Renal pelvis (tissue), 4 donors: ENCODE results near the gene STRA6. TPM values are rescaled to one million over a fixed set of nuclear protein-coding genes. Genes with fewer than 3 reads are reported as not detected.

Source experiments
- DNase-seq: peaks from one replicate; pipeline ENCODE4 v3.0.0-alpha.2; 2013
- polyA plus RNA-seq, 3 donors: library from polyadenylated mRNA; unstranded; fragments of 120-200 nt; gene quantifications; one replicate each; pipeline ENCODE4 v1.2.1, GENCODE V29; 2013; ENCODE audit not compliant: insufficient read length in 3 of 3

STRA6 gene
- polyA plus RNA-seq, 3 donors: 27.0 to 39.6 (median 35.0) TPM

DNA sequence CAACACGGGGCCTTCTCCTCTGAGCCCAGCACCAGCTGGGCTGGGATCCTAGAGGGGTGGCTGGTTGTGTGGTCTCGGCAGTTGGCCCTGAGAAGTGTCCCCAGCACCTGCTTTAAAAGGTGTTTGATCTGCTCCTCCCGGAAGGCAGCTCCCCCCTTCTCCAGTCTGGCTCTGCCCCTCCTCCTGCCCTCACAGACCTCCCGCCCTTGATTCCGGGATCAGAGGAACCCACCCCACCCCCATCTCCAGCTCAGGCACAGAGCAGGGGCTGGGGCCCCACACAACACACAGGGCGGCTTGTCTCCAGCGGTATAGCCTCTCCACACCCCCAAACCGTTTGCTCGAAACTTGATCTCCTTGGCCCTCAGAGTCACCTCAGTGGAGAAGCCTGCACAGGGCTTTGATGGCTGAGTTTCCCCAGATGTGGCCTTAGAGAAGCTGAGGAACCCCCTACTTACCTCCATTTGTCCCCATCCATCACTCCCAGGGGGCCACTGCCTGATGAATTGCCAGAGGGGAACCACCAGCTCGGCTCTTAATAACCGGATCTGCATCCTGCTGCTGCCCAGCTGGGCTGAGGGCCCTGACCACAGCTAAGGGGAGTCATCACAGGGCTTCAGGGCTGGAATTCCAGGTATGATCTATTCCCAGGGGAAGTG is 6.4 kb upstream of the STRA6 start:
- DNase-seq: no peak

DNA sequence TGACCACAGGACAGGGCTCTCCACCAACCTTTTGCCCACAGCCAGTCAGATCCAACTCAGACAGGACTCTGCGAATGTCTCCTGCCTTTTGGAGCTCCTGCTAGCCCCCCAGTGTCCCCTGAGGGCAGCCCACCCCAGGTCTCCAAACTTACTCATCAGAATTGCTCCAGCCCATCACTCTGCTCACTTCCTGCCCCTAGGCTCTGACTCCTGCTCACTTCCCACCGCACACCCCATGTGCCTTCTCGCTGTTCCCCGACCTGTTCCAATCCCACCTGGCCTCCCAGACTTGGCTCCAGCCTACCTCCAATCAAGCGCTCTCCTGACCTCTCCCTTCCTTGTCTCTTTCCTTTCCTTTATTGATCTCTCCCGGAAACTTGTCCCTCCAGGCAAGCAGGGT is 5.9 kb upstream of the STRA6 start:
- DNase-seq: no peak

DNA sequence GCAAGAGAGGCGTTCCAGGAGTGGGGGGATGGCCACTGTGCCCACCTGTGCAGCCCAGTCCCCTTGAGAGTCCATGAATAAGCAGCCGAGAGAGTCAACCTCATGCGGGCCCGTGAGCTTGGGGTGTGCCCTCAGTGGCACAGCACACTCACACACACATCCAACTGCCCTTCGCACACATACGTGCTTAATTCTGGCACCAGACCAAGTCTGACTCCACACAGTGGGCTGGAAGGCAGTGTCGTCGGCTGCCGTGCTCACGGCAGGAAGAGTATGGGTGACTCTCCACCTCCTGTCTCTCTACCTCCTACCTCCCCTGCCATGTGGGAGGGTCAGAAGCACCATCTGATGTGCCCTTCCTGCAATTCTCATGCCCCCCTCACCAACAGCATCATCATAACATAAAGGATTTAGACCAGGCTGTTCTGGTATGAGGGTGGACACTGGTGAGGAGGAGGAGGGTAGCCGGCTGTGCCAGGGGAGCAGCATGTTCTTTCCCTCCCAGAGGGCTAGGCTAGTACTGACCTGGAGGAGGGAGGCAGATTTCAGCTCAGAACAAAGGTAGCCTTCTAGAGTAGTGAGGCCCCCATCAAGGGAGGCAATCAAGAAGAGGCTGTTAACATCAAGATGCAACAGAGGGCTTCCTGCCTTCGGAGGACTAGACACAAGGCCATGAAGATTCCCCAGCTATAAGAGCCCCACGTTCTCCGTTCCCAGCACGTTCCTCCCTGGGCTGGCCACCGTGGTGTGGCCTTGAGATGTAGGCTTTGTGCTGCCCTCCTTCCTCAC is 5.3 kb upstream of the STRA6 start:
- no peak for DNase-seq

DNA sequence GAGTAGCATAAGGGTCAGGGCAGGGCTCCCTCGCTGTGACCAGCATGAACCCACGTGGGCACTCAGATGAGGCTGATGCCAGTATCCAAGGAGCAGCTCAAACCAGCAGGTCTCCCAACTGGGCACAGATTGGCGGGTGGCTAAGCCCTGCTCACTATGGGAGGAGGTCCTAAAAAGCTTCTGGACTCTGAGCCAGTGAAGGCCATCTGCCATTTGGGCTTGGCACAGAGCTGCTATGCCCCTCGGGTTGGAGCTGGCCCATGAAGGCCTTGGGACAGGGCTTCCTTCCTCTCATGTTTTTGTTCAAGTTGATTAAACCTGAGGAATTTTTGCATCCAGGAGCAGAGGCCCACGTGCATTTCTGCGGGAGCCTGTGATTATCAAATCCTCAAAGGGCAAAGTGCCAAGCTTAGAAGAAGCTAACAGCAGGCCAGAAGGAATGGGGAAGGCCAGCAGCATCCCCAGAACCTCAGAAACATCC is 4.3 kb upstream of the STRA6 start:
- no peak for DNase-seq

DNA sequence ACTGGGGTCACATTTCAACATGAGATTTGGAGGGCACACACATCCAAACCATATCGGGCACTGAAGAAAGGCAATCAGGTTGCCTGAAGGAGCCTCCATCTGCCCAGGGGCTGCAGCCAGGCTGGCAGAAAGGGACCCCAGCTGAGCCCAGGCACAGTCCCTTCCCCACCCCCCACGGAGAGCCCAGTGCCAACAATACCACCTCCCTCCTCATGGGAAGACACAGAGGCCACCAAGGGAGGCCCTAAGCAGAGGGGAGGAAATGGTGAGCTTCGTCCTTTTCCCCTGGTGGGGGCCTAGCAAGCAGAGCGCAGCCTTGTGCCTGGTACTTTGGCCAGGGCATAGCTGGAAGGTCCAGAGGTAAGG is 3.0 kb upstream of the STRA6 start:
- no peak for DNase-seq

DNA sequence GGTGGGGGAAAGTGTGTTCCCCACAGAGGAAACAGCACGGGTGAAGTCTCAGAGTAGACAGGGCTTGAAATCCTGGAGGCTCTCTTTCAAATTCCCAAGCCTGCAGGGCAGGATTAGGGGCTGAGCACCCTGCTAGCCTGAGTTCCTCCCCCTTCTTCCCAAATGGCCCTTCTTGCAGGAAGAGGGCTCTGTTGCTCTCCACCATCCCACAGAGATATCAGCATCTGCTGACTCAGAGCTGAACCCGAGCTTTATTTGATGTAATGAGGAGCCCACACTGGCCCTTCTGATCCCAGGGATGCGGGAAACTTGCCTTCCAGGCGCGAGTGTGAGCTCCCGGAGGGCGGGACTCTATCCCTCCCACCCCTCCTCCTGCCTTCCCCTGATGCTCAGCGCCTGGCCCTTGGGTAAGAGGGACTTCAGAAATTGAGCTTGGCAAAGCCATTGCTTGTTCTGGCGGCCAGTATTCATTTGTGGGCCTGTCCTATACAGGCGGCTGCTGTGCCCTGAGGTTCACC is 1.4 kb upstream of the STRA6 start:
- no peak for DNase-seq

DNA sequence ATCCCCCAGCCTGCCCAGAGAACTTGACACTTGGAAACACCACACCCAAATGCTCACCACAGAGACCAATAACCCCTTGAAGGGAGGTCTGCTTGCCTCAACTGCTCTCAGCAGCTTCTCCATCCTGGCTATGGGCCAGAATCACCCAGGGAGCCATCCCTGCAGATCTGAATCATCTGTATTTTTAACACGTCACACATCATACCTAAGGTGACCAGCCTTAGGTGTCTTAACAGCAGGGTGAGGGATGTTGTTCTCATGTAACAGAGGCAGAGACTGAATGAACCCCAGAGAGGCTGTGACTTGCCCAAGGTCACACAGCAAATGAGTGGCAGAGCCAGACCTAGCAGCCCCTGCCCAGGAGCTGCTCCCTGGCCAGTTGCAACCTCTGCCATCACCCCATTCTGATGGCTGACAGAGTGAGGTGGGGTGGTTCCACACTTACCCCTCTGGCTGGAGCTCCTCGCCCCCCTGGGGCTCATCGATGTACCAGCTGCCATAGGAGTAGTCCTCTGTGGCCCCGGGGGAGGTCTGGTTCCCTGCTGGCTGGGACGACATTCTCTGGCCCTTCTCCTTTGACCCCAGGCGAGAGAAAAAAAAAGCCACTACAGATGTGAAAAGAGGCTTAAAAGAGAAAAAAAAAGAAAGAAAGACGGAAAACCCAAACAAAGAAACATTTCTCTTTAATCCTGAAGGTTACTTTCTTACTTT is 722 bp downstream of the STRA6 start:
- DNase-seq: no peak

DNA sequence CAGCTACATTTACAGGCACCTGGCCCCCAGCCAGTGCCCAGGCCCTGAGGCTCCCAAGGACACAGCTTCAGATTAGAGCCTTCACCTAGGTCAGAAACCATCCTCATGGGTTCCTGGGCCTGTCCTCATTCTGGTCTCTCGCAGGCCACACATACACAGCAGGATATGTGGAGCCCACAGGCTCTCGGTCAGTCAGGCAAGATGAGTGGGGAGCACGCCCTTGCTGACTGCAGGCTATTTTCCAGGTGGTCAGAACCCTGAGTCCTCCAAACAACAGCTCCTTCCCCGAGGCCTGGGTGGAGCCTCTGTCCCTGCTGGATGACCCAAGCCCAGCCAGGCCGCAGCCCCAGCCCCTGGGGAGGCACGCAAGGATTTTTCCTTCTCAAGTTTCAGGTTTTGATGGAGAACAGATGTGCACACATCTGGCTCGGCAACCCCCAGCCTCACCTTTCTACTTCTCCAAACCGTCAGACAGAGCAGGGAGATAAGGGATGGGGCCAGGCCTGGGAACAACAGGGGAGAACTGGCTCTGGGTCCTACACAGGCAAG is 1.6 kb downstream of the STRA6 start:
- DNase-seq: no peak

DNA sequence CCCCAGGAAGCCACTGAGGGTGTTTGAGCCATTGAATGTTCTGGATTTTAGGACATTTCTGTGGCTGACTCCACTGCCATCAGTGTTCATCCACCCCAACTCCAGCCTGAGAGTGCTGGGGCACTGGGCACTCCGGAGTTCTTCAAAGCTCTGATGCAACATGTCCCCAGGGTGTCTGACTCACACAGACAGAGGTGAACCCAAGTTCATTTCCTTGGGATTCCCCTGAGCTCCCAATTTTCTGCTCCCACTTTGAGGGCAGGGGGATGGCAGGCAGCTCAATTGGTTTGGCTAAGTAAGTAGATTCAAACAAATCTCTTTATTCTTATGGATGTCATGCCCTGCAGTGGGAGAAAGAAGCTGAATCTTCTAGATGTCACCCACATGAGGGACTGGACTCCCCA is 2.2 kb downstream of the STRA6 start:
- DNase-seq: no peak

DNA sequence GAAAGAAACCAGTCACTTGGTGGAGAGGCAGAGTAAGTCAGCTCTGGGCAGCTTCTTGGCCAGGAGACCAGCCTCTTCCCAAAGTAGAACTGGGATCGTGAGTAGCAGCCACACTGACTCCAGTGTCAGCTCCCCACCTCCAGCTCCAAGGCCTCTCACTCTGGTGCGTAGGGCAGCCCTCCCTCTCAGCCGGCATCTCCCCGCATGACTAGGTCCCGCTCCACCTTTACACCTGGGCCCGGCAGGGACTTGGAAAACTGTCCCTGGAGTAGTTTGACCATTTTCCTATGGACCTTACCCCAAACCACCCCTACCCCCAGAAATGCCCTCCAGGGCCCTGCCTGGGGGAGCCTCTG is 3.3 kb downstream of the STRA6 start:
- DNase-seq: no peak

DNA sequence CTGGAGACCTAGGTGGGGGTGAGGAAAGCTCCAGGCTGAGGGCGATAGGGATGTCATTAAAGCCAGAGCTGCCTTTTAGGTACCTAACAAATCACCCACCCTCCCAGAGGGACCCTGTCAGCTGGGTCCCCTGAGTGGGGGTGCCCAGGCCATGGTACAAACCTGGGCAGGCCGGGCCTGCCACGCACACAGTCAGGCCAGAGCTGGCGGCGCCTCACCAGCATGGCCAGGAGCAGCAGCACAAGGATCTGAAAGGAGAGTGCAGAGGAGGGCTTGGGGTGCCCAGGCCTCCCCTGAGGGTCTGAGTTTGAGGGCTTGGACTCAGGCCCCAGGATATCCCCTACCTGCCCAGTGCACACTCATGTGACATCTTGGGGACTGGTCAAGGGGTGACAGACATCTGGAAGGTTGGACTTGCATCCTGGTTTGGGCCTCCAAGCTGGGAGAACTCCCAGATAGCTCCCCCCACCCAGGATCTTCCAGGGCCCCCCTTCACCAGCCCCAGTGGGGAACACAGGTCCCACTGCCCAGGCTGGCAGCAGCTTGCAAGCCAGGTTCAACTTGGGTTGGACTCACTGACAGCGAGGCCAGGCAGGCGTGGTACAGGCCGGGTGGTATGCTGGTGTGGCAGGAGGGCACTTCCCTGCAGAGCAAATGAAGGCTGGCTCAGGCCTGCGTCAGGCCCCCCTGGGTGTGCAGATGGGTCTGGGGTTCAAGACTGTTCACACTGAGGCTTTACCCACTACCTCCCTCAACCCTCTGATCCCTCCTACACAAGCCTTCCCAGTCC is 5.2 kb downstream of the STRA6 start:
- DNase-seq: no peak

DNA sequence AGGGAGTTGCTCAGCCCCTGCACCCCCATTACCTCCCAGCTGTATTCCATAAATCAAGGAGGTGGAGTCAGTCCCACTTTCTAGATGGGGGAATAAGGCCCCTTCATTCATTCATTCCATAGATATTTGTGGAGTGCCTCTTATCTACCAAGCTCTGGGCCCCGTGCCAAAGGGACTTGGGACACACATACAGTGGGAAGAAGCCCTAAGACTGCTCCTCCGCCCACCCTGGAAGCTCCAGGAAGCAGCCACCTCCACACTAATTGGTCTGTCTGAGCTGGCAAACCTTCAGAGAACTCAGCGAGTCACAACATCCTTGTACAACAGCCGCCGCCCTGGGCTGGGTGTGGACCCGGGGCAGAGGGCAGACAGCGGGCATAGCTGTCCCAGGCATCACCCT is 6.4 kb downstream of the STRA6 start:
- no peak for DNase-seq

DNA sequence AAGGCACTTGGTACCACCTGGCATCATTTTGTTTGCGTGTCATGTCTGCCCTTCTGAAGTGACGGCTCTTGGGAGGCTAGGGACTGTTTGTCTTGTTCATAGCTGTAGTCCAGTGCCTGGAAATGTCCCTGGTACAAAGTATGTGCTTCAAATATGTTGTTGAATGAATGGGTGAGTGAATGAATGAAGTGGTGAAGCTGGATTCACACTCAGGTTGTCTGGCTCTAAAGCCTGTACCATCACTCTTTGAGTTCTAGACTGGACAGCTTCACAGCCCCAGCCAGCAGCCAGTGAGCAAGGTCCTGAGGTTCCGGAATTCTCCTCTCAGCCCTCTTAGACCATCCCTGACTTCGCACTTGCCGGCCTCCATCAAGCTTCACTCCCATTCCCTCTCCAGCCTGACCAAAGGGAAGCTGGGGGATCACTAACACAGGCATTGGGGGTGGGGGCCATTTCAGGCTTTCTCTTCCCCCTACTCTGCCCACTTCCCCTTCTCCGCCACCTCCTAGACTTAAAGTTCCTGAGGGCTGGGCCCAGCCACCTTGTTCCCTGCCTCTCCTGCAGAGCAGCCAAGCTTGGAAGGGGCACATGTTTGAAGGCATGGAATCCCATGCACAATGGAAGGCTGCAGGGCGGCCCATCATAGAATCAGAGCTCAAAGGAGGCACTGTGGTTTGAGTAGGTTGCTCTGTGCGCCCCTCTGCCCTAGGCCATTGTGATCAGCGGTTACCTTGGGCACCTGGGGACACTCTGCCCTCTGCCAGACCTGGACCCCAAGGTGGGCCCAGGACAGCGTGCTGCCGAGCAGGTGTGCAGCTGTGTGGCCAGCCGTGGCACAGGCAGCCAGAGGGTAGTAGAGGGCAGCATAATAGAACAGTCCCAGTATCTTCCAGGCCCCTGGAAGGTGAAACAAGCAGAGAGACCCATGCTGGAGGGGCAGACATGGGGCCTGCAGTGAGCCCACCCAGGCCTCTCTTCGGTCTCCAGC is 7.7 kb downstream of the STRA6 start:
- no peak for DNase-seq

DNA sequence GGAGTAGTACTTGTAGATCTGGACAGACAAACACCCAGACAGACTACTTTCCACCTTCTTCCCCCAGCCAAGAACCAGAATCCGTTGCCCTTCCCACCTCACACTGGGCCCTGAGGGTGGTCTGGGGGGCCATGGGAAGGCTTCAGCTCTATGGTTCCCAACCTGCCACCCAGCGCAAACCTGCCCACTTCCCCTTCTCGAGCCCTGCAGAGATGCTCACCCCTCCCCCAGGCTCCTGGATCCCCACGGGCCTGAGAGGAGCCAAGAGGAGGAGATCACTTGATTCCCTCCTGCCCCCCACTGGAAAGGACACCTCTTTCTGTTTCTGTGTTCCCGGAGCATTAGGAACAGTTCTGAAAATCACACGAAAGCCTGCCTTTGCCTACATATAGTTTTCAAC is 8.7 kb downstream of the STRA6 start:
- DNase-seq: no peak

DNA sequence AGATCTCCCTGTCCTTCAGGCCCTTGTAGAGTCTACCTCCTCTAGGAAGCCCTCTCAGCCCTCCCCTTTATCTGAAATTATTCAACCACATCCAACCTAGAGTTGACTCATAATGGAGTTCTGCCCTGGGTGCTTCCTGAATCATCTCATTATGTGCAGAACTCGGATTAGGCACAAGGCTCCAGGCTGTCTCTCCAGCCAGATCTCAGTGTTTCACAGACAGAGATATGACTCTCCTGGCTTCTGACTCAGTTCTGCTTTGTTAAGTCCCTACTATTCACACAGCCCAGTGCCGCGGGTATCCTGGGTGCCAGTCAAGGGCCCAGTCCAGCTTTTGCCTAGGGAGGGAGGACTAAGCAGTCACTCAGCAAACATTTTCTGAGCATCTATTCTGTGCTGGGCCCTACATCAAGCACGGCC is 9.3 kb downstream of the STRA6 start:
- DNase-seq: no peak

DNA sequence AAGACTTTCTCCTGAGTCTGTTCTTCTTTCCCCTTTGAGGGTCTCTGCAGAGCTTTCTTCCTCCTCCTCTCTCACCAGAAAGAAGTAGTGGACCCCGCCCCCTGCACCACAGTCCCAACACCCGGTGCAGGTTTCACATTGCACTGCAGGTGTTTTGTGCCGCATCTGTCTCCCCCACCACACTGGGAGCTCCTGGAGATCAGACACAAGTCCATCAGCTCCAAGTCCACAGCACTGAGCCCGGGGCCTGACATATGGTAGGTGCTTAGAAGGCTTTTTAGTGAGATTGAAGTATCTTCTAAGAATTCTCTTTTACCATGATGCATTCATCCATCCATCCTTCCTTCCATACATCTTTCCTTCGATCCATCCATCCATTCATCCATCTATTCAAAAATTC is 9.8 kb downstream of the STRA6 start:
- DNase-seq: no peak

DNA sequence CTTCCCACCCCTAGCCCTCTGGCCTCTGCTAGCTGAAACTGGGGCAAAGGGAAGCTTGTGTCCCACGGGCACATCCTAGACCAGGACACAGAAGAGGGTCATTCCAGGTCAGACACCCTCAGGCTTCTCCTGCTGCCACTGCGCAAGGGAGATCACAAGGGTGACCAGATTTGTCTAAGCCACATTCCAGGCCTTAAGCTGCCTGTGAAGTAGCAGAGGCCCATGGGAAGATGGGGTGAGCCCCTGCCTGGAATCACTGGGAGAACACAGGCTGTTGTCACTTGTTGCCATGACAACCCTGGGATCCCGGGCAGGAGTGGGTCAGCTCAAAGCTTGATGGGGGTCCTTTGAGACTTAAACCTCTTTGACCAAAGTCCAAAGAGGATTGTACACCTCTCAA is 10.8 kb downstream of the STRA6 start:
- no peak for DNase-seq

DNA sequence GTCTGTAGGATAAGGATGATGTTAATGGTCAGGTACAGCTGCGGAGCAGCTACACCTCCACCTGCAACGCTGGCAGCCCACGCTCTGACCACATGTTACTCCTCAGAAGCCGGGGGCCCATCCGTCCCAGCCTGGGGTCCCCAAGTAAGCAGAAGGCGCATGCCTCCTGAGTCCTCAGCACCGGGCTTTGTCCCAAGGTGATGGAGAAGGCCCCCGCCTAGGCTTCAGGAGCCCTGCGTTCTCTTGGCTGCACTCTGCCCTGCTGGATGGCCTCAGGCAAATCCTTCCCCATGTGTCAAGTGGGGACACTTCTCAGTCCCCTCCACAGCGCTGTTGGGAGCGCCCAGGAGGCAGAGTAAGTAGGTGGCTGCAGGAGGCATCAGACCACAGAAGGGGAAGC is 14.4 kb downstream of the STRA6 start:
- no peak for DNase-seq

DNA sequence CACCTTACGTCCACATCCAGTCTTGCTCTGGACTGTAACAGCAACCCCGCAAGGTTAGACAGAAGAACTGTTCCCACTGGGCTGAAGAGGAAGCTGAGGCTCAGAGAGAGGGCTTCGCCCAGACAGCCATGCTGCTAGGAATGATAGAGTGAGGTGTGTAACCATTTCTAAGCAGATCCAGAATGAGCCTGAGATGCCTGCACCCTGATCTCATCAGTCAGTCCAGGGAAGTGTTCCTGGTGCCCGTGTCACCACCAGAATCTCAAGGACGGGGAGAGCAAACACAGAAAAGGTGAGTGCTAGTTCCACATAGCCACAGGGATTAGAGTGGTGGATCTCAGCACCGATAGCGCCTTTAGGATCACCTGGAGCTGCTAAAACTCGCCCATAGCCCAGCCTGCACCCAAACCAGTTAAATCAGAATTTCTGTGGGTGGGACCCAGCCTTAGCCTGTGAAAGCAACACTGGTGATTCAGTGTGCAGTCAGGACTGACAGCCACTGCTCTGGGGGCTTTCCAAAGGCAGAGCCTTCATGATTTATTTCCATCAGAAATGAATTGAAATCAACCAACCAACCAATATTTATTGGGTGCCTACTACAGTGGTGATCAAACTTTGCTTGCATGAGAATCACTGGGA is 16.8 kb downstream of the STRA6 start:
- no peak for DNase-seq

DNA sequence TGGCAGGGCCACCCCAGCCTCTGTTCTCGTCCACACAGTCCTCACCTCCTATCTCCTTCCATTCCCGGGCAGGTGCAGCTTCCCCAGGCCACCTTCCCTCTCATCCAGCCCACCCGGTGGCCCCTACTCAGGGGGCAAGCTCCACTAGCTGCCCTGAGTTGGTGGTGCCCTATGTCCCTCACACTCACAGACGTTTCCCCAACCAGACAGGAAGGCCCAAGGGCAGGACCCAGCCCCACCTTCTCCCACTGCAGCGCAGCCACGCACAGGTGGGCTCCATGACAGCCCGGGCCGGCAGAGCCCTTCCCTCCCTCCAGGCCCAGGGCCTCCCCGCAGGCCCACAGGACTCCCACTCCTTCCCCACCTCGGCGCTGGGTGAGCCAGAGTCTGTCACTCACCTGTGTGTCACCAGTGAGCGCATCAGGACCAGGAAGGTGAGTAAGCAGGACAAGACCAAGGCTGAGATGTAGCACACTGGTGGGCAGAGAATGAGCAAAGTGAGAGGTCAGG is 17.9 kb downstream of the STRA6 start:
- no peak for DNase-seq
